ENCODE data around the gene PLD1.

The PLD1 gene

GRCh38 chr3:171557173-171557572 lies 253.1 kb downstream of the PLD1 start:
- H4K20me1 ChIP-seq (ENCODE audit: insufficient read depth, low read length, poor library complexity, severe bottlenecking): no peaks in the 10 kb centered on the region
- H3K9ac ChIP-seq (ENCODE audit: low read depth, low read length, poor library complexity, severe bottlenecking): no peak overlapping the region
- no peaks in the 10 kb centered on the region for H3K27me3 ChIP-seq (ENCODE audit: insufficient read depth, low read length, poor library complexity, severe bottlenecking)
- H3K9me2 ChIP-seq (replicated peaks; ENCODE audit: low read depth, low read length): no peaks in the 10 kb centered on the region
- H3K4me3 ChIP-seq (ENCODE audit: low read length, poor library complexity, severe bottlenecking): no peak overlapping the region
- H3K9me3 ChIP-seq (ENCODE audit: insufficient read depth, low read depth, low read length): no peaks in the 10 kb centered on the region
- no peaks in the 10 kb centered on the region for H3K36me3 ChIP-seq (ENCODE audit: insufficient read depth, low read length)
- TF ChIP-seq EZH2phosphoT487 (IDR thresholded peaks at IDR 0.05; ENCODE audit: borderline replicate concordance) (no peak), CTCF (conservative IDR thresholded peaks at IDR 0.05; ENCODE audit: low read length) (no peak)
- no peaks in the 10 kb centered on the region for H3K79me2 ChIP-seq (ENCODE audit: insufficient read depth, low read length)
- no peak overlapping the region for H3K4me2 ChIP-seq (ENCODE audit: low read depth, low read length, poor library complexity, severe bottlenecking)
- H3F3A ChIP-seq (ENCODE audit: low read depth): no peaks in the 10 kb centered on the region
- no peak overlapping the region for H2AFZ ChIP-seq (ENCODE audit: low read length)
- peaks cover 9% of the 10 kb centered on the region for H3K4me1 ChIP-seq (ENCODE audit: insufficient read depth, low read length, poor library complexity, severe bottlenecking)

- no peak overlapping the region for H3K9ac ChIP-seq (ENCODE audit: low read depth, low read length, poor library complexity, severe bottlenecking)
- no peaks in the 10 kb centered on the region for H3K27me3 ChIP-seq (ENCODE audit: insufficient read depth, low read length, poor library complexity, severe bottlenecking)
- TF ChIP-seq EZH2phosphoT487 (IDR thresholded peaks at IDR 0.05; ENCODE audit: borderline replicate concordance) (no peak), CTCF (conservative IDR thresholded peaks at IDR 0.05; ENCODE audit: low read length) (no peak)
- no peaks in the 10 kb centered on the region for H3K79me2 ChIP-seq (ENCODE audit: insufficient read depth, low read length)
- no peak overlapping the region for H2AFZ ChIP-seq (ENCODE audit: low read length)
- H3K9me3 ChIP-seq (ENCODE audit: insufficient read depth, low read depth, low read length): no peaks in the 10 kb centered on the region
- no peaks in the 10 kb centered on the region for H4K20me1 ChIP-seq (ENCODE audit: insufficient read depth, low read length, poor library complexity, severe bottlenecking)
- H3K4me3 ChIP-seq (ENCODE audit: low read length, poor library complexity, severe bottlenecking): no peak overlapping the region
- H3F3A ChIP-seq (ENCODE audit: low read depth): no peaks in the 10 kb centered on the region
- peaks cover 9% of the 10 kb centered on the region for H3K4me1 ChIP-seq (ENCODE audit: insufficient read depth, low read length, poor library complexity, severe bottlenecking)
- H3K4me2 ChIP-seq (ENCODE audit: low read depth, low read length, poor library complexity, severe bottlenecking): no peak overlapping the region
- H3K36me3 ChIP-seq (ENCODE audit: insufficient read depth, low read length): no peaks in the 10 kb centered on the region
- H3K9me2 ChIP-seq (replicated peaks; ENCODE audit: low read depth, low read length): no peaks in the 10 kb centered on the region
Measured at GRCh38 chr3:171556574-171557145, 253.6 kb downstream of the PLD1 start.

GRCh38 chr3:171556148-171556547 lies 254.1 kb downstream of the PLD1 start:
- Histone ChIP-seq H3F3A (ENCODE audit: low read depth) (no peaks in the 10 kb centered on the region), H3K4me1 (ENCODE audit: insufficient read depth, low read length, poor library complexity, severe bottlenecking) (peaks cover 9% of the 10 kb centered on the region), H3K9me2 (replicated peaks; ENCODE audit: low read depth, low read length) (no peaks in the 10 kb centered on the region), H4K20me1 (ENCODE audit: insufficient read depth, low read length, poor library complexity, severe bottlenecking) (no peaks in the 10 kb centered on the region), H3K79me2 (ENCODE audit: insufficient read depth, low read length) (no peaks in the 10 kb centered on the region), H2AFZ (ENCODE audit: low read length) (no peak overlapping the region), H3K36me3 (ENCODE audit: insufficient read depth, low read length) (no peaks in the 10 kb centered on the region), H3K4me3 (ENCODE audit: low read length, poor library complexity, severe bottlenecking) (no peak overlapping the region), H3K9me3 (ENCODE audit: insufficient read depth, low read depth, low read length) (no peaks in the 10 kb centered on the region), H3K27me3 (ENCODE audit: insufficient read depth, low read length, poor library complexity, severe bottlenecking) (no peaks in the 10 kb centered on the region), H3K9ac (ENCODE audit: low read depth, low read length, poor library complexity, severe bottlenecking) (no peak overlapping the region), H3K4me2 (ENCODE audit: low read depth, low read length, poor library complexity, severe bottlenecking) (no peak overlapping the region)
- no peak for TF ChIP-seq CTCF (conservative IDR thresholded peaks at IDR 0.05; ENCODE audit: low read length)
- no peak for TF ChIP-seq EZH2phosphoT487 (IDR thresholded peaks at IDR 0.05; ENCODE audit: borderline replicate concordance)
